Measurements from ENCODE around the gene METTL21C.

- TF ChIP-seq CTCF (IDR thresholded peaks at IDR 0.05): no peak
- no peak for TF ChIP-seq ZFX (IDR thresholded peaks at IDR 0.05; ENCODE audit: borderline replicate concordance)
Measured at GRCh38 chr13:102643656-102644055, 51.2 kb downstream of the METTL21C start.
